Daoy (cell line): ENCODE measurements around the gene FRMD8. TPM values are rescaled to one million over a fixed set of nuclear protein-coding genes. Genes with fewer than 3 reads are reported as not detected.

Experiments used
- DNase-seq: peaks from one replicate; pipeline ENCODE4 v3.0.0-alpha.2; 2015; ENCODE audit warnings: low read depth
- total RNA-seq: library from RNA; depleted of rRNA; stranded (reverse); fragments of >200 nt; shearing (Covaris generic); gene quantifications from 2 replicates; pipeline ENCODE4 v1.2.3, GENCODE V29; 2014

FRMD8 gene
- total RNA-seq, 1 experiment from 2014 or later: 48.9 TPM

- no peak for DNase-seq
These were observed 38.0 kb downstream of the FRMD8 start for GRCh38 chr11:65424205-65425104.

- DNase-seq: peak; percentile 80
These were observed 38.9 kb downstream of the FRMD8 start for GRCh38 chr11:65425105-65425970.

GRCh38 chr11:65425971-65426838, 39.8 kb downstream of the FRMD8 start:
- peak; percentile 75 for DNase-seq

- DNase-seq: peak; percentile 67
These were observed 40.6 kb downstream of the FRMD8 start for GRCh38 chr11:65426839-65427690.

GRCh38 chr11:65427691-65428577, 41.5 kb downstream of the FRMD8 start:
- DNase-seq: peak; percentile 50

GRCh38 chr11:65428578-65429067, 42.2 kb downstream of the FRMD8 start:
- no peak for DNase-seq

- DNase-seq: peak; percentile 52
These were observed 42.7 kb downstream of the FRMD8 start for GRCh38 chr11:65429068-65429681.

GRCh38 chr11:65429724-65430405, 43.4 kb downstream of the FRMD8 start:
- DNase-seq: peak; percentile 73

- no peak for DNase-seq
These were observed 44.2 kb downstream of the FRMD8 start for GRCh38 chr11:65430406-65431217.

- no peak for DNase-seq
These were observed 45.1 kb downstream of the FRMD8 start for GRCh38 chr11:65431451-65432099.

- DNase-seq: no peak
These were observed 45.7 kb downstream of the FRMD8 start for GRCh38 chr11:65432100-65432650.

GRCh38 chr11:65432686-65433582, 46.5 kb downstream of the FRMD8 start:
- no peak for DNase-seq

GRCh38 chr11:65433657-65434056, 47.2 kb downstream of the FRMD8 start:
- no peak for DNase-seq

- DNase-seq: no peak
These were observed 47.7 kb downstream of the FRMD8 start for GRCh38 chr11:65434057-65434666.
